Activated T-cell treated with anti-CD3 and anti-CD28 coated beads, Interleukin-2, amount 50 U/mL, for 1 hour (primary cell): Measurements from ENCODE around the gene DPPA4.

Experiments
- DNase-seq: peaks from one replicate; pipeline ENCODE4 v3.0.0-alpha.2; 2020

The DPPA4 gene

GRCh38 chr3:109336291-109336861 lies 970 bp downstream of the DPPA4 start:
- DNase-seq = no peak

- DNase-seq = no peak
Observed at GRCh38 chr3:109334572-109334971, 2.8 kb downstream of the DPPA4 start.

- DNase-seq = no peak
Observed at GRCh38 chr3:109331692-109332091, 5.7 kb downstream of the DPPA4 start.

- DNase-seq = no peak
Observed at GRCh38 chr3:109330405-109330804, 6.9 kb downstream of the DPPA4 start.

- no peak for DNase-seq
Observed at GRCh38 chr3:109328202-109328601, 9.1 kb downstream of the DPPA4 start.

- DNase-seq = no peak
Observed at GRCh38 chr3:109325657-109326056, 11.7 kb downstream of the DPPA4 start.

- no peak for DNase-seq
Observed at GRCh38 chr3:109325109-109325508, 12.2 kb downstream of the DPPA4 start.

- no peak for DNase-seq
Observed at GRCh38 chr3:109316162-109316730, 21.1 kb downstream of the DPPA4 start, which contains the start of gene DPPA2. DPPA2 (minus strand) TSS chr3:109316517; CDS start chr3:109314542, 1,975 bp downstream.

GRCh38 chr3:109313061-109313460 lies 24.3 kb downstream of the DPPA4 start:
- no peak for DNase-seq

- DNase-seq = no peak
Observed at GRCh38 chr3:109297496-109297895, 39.9 kb downstream of the DPPA4 start.

- DNase-seq = no peak
Observed at GRCh38 chr3:109284071-109284470, 53.3 kb downstream of the DPPA4 start.

- DNase-seq = no peak
Observed at GRCh38 chr3:109278546-109278945, 58.8 kb downstream of the DPPA4 start.

- no peak for DNase-seq
Observed at GRCh38 chr3:109278141-109278540, 59.2 kb downstream of the DPPA4 start.
